Mammary epithelial cell (primary cell): ENCODE data around the gene PLTP.

ENCODE experiments used
- EZH2 ChIP-seq: IDR thresholded peaks from 2 replicates; pipeline ENCODE4 v1.6.1; 2012; ENCODE audit warnings: low read length, inconsistent platforms, borderline replicate concordance
- TF ChIP-seq, protein P1 (sequence below), 2 donors: IDR thresholded peaks in 1 of 2; conservative IDR thresholded peaks in 1 of 2; 2 replicates each; pipeline ENCODE4 v1.5.1; 2011 to 2012; ENCODE audit warnings: inconsistent platforms in 2 of 2, low read length in 2 of 2, mild to moderate bottlenecking in 2 of 2, control low read depth in 1 of 2, low read depth in 1 of 2; ENCODE audit not compliant: insufficient read depth in 1 of 2; ENCODE audit errors: extremely low read depth in 1 of 2

DNA sequence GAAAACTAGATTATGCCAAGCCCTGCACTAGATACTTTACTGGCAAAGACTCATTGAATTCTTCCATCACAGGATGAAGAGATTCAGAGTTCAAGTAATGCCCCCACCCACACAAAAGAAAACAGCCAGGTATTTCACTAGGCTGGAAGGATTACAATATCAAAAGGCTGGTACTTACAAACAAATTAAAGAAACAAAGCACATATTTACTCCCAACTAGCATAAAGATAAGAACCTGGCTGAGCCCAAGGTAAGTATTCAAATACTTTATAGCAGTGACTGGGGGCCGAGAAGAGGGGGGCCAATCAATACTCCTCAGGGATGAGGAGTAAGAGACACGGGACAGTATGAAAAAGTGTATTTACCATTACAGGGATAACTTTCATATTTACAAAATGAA lies 58.5 kb downstream of the PLTP start:
- TF ChIP-seq, protein P1, sequence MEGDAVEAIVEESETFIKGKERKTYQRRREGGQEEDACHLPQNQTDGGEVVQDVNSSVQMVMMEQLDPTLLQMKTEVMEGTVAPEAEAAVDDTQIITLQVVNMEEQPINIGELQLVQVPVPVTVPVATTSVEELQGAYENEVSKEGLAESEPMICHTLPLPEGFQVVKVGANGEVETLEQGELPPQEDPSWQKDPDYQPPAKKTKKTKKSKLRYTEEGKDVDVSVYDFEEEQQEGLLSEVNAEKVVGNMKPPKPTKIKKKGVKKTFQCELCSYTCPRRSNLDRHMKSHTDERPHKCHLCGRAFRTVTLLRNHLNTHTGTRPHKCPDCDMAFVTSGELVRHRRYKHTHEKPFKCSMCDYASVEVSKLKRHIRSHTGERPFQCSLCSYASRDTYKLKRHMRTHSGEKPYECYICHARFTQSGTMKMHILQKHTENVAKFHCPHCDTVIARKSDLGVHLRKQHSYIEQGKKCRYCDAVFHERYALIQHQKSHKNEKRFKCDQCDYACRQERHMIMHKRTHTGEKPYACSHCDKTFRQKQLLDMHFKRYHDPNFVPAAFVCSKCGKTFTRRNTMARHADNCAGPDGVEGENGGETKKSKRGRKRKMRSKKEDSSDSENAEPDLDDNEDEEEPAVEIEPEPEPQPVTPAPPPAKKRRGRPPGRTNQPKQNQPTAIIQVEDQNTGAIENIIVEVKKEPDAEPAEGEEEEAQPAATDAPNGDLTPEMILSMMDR (conservative IDR thresholded peaks at IDR 0.05 in 1 of 2, IDR thresholded peaks at IDR 0.05 in 1 of 2; ENCODE audit: extremely low read depth in 1 of 2, insufficient read depth in 1 of 2, low read depth in 1 of 2, low read length in 2 of 2) = no peak
- TF ChIP-seq EZH2 = no peak
